AML-193 (cell line): ENCODE measurements around the gene IL1RAPL1.

Experiments used
- DNase-seq, 2 experiments: peaks; one replicate each; lab custom pipeline; 2025; lab: John Stamatoyannopoulos, UW

Gene IL1RAPL1

DNA sequence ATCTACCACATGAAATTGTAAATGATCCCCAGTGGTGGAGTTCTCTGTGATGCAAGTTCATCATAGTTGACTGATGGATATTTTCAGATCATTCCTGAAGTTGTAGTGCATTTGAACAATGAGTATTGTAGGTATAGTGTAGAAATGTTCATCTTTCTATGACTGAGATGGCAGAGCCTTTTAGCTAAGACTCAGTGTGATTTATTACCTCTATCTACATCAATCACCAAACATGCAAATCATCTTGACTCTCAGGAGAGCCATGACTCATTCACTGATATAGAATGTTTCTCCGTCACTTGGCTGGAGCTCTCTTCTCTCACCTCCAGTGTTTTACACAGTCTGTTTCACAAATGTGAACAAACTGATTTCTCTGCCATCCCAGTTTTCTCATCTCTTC, 392.6 kb downstream of the IL1RAPL1 start:
- no peak for DNase-seq

DNA sequence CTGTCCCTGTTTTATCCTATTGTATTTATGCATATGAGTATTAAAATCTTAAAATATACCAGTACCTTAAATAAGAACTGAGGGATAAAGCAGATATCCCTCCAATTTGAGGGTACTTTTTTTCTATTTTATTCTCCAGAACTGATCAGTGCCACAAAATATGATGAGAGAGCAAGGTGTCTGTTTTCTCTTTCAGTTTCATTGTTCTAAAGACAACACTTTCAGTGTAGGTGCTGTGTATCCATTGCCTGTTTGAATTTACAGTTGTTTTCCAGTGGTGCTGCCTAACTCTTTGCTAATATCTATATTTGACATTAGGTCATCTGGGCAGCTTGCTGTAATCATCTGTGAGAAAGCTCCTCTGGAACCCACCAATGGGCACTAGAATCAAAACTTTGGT, 394.7 kb downstream of the IL1RAPL1 start:
- DNase-seq: no peak

DNA sequence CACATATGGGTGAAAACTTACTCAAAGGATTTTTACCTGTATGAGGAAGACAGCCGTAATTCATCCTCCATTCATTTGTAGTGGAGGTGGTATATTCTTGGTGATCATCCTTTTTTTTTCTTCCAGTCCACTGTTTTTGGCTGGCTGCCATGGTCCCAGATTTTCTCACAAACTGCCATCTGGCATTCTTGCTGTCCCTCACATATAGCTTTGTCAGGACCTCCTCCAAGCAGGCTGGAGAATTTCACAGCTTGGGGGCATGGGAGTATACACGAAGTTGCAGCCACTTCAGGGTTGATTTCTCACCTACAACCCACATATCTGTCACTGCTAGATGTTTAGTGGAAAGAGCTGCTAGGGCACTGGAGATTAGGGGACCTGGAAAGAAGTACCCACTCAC, 401.0 kb downstream of the IL1RAPL1 start:
- no peak for DNase-seq

DNA sequence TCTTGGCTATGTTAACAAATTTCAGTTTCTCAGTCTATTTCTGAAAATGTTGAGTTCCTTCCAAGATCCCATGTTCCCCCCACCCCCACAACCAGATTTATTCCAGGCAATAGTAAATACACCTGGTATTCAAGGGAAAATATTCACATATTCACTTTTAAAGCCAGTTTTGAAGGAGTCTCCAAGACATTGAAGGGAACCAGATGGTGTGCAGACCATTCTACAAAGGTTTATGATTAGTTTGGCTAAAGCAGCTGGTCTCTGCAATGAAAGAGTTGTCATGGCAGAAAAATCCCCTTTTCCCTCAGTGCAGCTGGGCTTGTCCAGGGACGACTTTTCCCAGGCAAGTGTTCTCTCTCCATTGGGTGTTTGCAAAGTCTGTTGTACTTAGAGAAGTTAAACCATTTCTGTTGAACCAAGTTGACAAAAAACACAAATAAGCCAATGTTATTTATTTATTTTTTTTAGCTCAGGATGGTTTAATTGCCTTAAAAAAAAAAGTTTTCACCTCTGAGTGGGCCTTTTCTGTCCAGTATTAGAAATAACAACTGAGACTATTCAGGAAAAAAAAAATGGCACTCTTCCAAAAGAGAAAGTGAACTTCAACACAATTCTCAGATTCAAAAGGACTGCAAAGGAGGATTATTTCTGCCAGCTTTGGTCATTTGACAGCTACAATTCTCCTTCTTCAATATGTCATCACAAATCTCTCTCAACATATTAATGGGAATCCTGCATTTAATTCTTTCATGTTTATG, 410.6 kb downstream of the IL1RAPL1 start:
- DNase-seq: no peak

DNA sequence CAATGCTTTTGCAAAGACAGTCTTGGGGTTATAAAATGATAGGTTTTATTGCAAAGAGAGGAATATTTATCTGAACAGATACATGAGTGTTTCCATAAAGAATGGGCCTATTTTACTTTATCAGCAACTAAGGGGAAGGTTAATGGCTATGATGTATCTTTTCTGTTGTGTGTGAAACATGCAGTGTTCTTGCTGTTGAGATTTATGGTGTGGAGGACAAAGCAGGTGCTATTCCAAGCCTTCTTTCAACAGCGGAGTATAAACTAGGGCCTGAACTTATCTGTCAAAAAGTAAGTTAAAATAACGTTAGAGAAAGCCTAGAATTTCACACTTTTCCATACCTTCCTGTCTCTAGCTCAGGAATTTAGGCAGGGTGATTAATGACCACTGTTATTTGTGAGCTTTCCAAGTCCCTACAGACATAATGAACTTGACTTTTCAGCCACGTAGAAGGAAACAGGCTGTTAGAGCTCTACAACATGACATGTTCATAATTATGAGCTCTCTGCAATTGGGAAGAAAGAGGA, 411.4 kb downstream of the IL1RAPL1 start:
- no peak for DNase-seq

DNA sequence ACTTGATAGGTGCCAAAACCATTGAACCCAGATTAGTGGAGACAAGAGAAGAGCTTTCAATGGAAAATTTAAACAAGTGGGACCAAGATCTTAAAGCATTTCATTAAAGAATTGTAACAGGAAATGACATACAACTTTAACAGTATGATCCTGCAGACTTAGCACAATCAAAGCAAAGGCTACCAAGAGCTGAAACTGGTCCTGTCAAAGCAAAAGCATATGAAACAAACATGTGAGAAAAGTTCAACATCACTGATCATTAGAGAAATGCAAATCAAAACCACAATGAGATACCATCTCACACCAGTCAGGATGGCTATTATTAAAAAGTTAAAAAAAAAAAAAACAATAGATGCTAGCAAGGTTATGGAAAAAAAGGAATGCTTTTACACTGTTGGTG, 425.6 kb downstream of the IL1RAPL1 start:
- DNase-seq: no peak

DNA sequence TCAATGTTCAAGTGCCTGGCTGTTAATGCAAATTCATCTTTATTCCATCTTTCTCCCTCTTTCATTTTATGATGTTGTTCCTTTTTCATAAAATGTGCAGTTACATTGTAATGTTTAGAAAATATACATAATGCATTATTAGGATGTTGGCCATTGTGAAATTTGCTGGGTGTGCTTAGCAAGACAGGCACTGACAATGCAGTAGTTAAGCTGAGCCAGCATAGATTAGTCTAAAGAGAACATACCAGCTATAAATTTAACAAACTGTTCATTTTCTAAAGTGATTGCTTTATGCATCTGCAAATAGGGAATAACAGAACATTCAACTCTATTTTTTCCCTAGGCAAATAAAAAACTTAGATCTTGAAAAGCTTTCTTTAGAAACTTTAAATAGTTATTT, 436.0 kb downstream of the IL1RAPL1 start:
- DNase-seq: no peak

DNA sequence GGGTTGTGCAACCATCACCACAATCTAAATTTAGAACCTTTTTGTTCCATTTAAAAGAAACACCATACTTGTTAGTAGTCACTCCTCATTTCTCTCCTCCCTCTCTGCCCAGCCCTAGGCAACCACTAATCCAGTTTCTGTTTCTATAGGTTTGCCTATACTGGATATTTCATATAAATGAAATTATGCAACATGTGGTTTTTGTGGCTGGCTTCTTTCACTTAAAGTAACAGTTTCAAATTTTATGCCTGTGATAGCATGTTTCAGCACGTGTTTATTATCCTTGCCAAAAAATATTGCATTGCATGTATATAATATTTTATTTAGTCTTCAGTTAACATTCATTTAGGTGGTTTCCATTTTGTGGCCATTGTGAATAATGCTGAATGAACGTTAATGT, 437.6 kb downstream of the IL1RAPL1 start:
- peak; percentile 32 to 33 for DNase-seq

DNA sequence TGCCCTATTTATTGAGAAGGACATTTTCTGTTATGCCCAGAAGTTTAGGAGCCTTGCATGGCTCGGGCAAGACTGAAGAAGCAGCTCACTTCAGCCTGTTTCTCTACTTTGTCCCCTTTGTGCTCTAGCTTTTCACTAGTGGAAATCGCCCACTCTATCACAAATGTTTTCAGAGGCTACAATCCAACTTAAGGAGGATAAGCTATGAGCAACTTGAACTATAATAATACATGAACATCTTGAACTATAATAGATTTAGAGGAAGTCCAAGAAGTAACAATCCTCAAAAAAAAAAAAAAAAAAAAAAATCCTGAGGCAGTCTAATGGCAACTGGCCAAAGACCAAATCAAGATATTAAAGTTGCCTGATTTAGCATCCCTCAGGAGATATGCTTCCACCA, 452.3 kb downstream of the IL1RAPL1 start:
- no peak for DNase-seq

DNA sequence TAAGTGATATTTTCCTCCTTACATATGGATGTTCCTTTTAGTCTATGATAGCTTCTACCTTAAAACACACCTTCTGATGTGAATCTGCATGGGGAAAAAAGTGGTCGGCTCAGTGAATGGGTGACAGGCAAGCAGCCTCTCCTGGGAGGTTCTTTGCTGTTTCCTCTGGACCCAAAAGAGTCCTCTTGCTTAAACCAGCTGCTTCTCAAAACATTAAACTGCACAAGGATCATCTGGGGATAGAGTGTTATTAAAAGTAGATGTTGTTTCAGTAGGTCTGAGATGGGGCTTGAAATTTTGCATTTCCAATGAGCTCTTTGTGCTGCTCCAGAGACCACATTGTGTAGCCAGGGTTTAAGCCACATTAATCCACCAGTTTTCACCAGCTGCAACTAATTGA, 452.9 kb downstream of the IL1RAPL1 start:
- no peak for DNase-seq

DNA sequence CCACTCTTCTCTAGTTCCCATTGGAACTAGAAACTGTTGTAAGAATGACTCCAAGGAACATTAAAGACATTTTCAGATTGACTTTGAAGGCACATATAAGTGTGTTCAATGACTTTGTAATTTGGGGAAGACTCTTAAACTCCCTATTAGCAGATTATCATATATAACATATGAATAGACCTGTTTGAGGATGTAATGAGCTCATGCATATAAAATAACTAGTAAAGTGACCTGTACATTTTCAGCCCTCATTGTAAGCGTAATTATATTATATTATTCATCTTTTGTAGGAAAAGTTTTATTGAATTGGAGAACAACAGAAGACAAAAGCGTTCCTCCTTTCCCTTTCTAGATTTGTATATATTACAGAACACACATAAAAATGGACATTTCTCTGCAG, 455.1 kb downstream of the IL1RAPL1 start:
- no peak for DNase-seq

DNA sequence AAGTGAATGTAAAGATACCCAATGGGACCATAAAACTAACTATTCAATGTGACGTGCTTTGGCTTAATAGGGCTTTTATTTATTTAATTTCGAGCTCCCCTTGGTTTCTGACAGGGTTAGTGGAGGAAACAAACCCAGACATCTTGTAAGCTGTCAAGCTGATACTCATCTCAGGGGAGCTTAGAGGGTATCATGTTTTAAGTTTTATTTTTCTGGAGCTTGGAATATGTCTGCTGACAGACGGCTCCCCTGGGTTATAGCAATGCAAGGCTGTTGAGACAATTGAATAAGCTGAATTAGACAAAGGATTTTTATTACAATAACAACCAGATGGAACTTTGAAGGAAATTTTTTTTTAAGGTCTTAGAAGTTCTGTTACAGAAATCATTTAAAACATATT, 456.5 kb downstream of the IL1RAPL1 start:
- DNase-seq: no peak

DNA sequence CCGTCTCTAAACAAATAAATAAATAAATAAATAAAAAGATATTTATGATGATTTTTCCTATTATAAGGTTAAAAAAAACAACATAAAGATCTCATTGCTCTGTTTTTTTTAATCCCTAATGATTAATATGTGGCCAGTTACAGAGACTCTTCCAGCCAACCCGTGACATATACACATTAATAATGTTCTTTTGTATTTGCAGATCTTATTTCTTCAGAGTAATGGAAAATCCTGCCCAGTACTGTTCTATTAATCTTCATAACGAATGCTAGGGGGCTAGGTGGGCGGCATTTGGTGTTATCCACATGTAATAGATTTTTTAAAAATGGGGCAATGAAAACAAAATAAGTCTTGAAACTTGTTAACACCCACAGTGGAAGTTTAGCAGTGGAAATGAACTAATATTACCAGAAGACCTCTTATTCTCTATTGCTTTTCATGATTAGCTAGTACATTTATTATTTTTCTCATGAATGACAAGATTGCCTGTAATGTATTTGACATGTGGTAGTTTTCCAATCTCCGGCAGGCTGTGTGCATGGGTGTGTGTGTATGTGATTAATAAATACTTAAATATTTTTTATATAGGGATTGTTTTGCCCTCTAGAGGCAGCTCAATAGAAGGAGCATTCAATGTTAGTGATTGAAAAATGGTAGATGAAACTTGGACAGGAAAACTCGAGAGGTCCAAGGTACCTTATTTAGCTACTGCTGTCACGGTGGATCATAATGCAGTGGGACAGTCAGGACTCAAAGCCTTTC, 457.4 kb downstream of the IL1RAPL1 start:
- peak in 1 of 2 experiments; percentile 0 for DNase-seq

DNA sequence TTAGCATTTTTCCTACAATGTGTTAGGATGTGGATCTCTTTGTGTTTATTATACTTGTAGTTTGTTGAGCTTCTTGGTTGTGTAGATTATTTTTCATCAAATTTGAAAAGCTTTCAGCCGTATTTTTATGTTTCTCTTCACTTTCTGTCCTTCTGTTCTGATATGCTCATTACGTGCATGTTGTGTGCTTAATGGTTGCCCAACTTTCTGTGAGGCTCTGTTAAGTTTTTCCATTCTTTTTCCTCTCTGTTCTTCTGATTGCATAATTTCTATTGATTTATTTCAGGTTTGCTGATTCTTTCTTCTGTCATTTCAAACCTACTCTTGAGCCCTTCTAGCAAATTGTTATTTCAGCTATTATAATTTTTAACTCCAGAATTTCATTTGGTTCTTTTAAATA, 478.2 kb downstream of the IL1RAPL1 start:
- no peak for DNase-seq

DNA sequence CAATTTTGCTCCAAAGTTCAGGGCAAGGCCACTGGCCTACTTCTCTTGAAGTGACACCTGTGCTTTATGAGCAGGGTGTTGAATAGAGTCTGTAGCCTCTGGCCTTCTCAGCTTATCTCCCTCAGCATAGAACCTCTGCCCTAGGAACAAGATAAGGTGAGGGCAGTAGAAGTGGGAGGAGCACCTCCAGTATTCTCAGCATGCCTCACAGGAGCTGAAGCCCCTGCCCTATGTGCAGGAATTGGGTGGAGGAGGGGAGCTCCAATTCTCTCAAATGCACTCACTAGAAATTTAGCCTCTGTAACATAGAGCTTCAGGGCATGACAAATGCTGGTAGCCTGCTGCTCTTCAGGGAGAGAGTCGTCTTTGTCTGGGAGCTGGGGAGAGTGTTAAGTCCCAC, 479.3 kb downstream of the IL1RAPL1 start:
- no peak for DNase-seq

DNA sequence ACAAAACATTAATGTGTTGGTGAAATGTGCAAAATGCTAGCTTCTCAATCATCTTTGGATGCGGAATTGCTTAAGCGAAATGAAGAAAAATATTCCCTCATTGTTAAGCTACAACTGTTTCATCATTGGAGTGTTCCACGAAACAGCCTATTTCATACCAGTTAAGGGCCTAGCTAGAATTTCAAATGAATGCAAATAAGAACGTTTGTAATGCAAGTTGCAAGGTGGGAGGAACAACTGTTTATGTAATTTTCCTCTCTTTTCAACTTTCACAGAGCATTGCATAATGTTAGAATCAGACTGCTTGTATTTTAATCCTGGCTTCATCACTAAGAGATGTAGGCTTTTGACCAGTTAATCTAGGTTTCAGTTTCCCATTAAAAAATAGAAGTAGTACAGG, 480.1 kb downstream of the IL1RAPL1 start:
- DNase-seq: no peak

DNA sequence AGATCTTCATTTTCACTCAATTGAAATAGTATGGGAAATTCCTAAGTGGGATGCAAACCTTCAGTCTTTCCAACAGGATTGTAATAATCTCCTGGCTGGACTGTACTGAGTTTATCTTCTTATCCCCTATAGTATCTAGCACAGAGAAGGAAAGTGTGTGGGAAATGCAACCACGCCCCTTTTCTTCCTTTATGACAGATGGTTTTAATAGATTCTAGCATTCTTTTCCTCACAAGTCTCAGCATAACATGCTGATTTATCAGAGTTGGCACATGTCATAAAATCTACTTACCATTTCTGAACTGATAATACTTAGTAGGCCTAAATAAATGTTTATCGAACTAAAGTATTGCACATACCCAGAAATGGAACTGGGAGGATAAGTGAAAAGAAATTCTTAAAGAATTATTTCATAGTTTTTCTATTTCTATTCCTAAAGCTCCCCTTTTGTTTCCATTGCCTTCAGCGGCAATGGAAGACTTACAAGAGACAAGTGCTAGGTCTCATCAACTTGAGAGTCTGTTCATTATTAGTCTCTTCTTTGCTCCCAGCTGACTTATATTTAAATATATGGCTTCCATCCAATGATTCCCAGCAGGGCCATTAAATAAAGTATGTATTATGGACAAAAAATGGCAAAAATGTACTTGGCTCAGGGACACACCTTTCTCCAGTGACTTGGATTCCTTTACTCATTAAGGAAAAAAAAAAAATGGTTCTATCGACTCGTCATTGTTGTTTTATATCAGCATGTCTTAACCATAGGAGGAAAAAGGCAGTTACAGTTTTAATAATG, 484.5 kb downstream of the IL1RAPL1 start:
- no peak for DNase-seq

DNA sequence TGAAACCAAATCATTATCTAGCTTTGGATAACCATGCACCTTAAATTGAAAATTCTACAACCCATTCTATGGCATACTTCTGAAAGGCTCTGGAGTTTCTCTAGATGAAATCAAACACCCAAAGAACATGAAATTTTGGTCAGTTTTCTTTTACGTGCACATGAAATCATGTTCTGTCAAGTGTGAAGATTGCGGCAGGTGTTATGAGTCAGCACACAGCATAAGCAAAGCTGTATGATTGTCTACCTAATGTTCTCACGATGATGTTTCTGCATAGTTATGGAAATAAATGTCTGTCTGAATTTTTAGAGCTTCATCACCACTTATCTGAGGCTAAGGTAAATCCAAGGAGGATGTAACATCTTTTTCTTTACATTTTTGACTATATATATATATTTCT, 495.3 kb downstream of the IL1RAPL1 start:
- no peak for DNase-seq

DNA sequence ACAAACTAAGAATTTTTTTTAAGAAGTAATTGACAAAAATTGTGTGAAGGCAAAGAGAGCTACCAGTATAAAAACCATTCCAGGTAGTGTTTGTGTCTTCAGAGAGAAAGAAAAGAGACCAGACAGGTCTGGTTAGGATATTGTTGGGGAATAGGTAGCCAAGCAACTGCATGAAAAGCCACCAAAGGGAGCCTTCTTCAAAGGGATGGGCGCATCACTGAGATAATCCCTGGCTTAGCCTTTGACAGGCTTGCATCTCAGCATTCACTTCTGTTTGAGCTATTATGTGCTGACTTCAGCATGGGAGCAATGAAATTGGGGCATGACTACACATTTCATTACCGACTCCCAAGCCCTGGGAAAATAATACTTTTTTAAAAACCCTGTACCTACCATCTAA, 496.6 kb downstream of the IL1RAPL1 start:
- DNase-seq: no peak

DNA sequence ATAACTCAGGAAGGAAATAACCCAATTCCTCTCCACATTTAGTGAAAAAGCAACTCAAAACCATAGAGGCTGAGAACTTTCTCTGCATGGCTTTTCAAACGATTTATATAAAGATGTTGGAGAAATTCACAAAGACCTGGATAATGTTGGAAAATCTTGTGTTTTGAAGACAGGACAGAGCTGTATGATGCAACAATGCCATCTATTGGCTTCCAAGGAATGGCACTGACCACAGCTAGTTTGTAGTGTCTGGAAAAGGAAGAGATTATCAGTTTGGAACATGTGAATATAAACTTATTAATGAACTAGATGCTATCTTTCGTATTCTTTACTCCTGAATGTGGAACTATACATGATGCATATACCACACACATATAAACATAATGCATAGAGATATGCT, 503.6 kb downstream of the IL1RAPL1 start:
- peak in 1 of 2 experiments; percentile 0 for DNase-seq

DNA sequence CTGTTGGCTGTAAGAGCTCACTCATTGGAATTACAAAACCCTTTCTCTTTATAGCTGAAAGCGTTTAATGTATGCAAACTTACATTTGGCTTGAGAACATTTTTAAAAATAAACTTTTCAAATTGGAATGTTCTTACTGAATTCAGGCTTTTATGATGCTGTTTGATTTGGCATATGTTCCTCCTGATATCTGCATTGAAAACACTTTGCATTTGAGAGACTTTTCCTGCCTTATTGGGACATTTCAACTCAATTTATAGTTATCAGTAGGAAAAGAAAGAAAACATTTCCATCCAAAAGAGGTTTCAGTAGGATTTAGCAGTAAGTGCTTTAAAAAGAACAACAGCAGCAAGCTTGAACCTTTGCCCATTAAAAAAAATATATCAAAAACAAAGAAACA, 520.0 kb downstream of the IL1RAPL1 start:
- no peak for DNase-seq

DNA sequence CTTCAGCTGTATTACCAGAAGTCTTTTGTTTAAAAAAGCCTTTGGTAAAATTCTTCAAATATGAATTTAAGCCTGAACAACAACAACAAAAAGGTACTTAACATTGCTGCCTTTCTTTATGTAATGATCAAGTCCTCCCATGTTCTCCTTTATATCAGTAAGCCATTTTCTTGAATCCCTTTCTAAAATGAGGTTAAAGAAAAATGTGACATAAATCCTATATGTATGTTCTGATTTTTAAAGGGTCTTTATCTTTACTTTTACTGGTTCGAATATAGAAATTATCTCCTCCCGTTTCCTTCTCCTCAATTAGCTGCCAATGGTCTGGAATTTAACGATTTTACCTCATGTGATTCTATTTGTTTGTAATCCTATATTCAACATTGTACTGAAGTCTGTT, 522.8 kb downstream of the IL1RAPL1 start:
- DNase-seq: no peak

DNA sequence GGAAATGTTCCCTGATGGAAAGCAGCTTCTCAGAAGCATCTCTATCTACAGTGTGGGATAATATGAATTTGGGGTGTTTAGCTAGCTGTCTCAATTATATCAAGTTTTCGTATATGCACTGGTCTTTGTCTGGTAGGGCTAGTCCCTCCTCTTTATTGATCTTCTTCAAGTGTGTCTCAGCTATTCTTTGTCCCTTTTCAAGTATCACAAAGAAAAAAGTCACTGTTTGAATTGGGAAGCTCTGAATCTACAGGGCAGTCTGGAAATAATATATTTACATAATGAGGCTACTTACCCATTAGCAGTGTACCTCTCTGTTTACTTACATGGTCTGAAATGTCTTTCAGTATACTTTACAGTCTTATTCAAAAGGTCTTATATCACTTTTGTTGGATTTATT, 526.0 kb downstream of the IL1RAPL1 start:
- DNase-seq: no peak
